HL-60/S4 (cell line): Measurements from ENCODE around the gene BAG1.

ENCODE experiments used
- in situ Hi-C: fragments of 300-500 bp; cut with MboI; formaldehyde crosslinking; loops from 2 replicates; pipeline ENCODE4 v1.14.3; 2022; ENCODE audit warnings: low sequenced_read_pairs

Gene BAG1

GRCh38 chr9:33277484-33277883, 13.0 kb upstream of the BAG1 start:
- in situ Hi-C loops, result no loop called here

GRCh38 chr9:33273972-33274328, 9.4 kb upstream of the BAG1 start:
- in situ Hi-C loops, result loop anchor here (25.0 kb wide), 1 partner anchor 88 kb away; no protein-coding TSS in a partner anchor

GRCh38 chr9:33273266-33273971, 8.9 kb upstream of the BAG1 start:
- in situ Hi-C loops, result loop anchor here (25.0 kb wide), 1 partner anchor 89 kb away; no protein-coding TSS in a partner anchor

DNA sequence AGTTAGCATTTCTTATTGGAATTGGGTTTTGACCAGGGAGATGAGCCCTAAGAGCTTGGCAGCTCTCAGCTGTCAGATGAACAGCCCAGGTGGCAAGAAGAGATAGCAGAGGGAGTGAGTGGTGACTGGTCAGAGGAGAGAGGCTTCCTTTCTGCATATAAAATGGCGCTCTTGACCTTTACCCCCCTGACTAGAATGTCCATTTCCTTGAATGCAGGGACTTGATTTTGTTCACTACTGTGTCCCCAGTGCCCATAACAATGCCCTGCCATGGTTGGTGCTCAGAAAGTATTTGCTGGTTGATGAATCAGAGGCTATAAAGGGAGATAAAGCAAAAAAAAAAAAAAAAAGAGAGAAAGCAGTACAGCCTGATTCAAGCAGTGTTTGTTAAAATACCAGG, 7.6 kb upstream of the BAG1 start:
- in situ Hi-C loops, result loop anchor here (25.0 kb wide), 1 partner anchor 90 kb away; no protein-coding TSS in a partner anchor

DNA sequence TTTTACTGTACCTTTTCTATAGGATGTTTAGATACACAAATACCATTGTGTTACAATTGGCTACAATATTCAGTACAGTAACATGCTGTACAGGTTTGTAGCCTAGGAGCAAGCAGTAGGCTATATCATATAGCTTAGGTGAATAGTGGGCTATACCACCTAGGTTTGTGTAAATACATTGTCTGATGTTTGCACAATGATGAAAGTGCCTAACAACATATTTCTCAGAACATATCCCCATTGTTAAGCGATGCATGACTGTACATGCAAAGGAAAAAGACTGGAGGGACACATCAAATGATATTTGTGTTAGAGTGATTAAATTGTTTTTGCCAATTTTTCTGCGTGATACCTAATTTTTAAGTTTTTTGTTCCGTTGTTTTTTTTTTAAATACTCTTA, 5.6 kb upstream of the BAG1 start:
- in situ Hi-C loops, result loop anchor here (25.0 kb wide), 1 partner anchor 92 kb away; no protein-coding TSS in a partner anchor

GRCh38 chr9:33267151-33267767, 2.8 kb upstream of the BAG1 start:
- in situ Hi-C loops, result loop anchor here (25.0 kb wide), 1 partner anchor 95 kb away; no protein-coding TSS in a partner anchor

DNA sequence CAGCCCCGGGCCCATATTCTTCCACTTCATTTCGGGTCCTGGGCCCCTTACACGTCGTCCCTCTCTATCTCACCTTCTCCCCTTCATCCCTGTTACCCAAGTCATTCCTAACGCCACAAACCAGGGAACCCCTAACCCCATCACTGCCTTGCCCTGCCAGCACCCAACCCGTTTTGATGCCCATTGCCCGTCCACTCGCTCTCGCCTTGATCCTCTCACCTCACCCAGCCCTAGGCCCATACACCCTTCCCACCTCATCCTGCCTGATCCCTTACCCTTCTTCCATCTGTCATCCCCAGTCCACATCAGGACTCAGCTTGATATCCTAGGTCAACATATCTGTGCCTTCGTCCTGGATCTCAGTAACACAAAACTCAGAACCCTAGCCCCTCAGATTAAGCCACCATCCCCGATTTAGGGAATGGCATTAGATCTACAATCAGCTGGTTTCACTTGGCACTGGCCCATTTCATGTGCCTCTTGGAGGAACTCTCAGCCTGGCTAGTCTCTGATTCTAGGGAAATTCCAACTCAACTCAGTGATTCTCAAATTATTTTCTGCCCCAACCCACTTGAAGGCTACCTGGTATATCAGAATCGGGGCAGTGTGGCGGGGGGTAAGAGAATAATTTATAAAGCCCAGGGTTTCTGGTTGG, 830 bp upstream of the BAG1 start:
- in situ Hi-C loops, result loop anchor here (25.0 kb wide), 1 partner anchor 97 kb away; no protein-coding TSS in a partner anchor

DNA sequence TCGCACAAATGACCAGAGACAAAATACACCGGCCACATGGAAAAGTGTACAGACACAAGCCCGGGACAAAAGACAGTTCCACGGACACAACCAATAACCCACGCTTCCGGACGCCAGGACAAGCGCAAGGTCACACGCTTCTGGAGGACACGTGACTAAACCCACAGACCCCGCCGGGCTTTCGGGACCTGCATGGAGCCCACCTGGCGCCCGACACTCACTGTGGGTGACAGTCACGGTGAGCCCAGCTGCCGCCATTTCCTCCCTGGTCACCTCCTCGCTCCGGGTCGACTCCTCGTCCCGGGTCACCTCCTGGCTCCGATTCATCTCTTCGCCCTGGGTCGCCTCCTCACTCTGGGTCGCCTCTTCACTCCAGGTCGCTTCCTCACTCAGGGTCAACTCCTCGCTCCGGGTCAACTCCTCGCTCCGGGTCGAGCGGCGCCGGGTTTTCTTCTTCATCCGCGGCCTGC, 470 bp downstream of the BAG1 start:
- in situ Hi-C loops, result loop anchor here (25.0 kb wide), 1 partner anchor 98 kb away; no protein-coding TSS in a partner anchor

- in situ Hi-C loops, result loop anchor here (25.0 kb wide), 1 partner anchor 99 kb away; no protein-coding TSS in a partner anchor
These were observed 1.1 kb downstream of the BAG1 start for GRCh38 chr9:33263131-33264002.

GRCh38 chr9:33260372-33260771, 4.1 kb downstream of the BAG1 start:
- in situ Hi-C loops, result loop anchor here (25.0 kb wide), 1 partner anchor 102 kb away; no protein-coding TSS in a partner anchor

- in situ Hi-C loops, result loop anchor here (25.0 kb wide), 1 partner anchor 105 kb away; no protein-coding TSS in a partner anchor
These were observed 7.2 kb downstream of the BAG1 start for GRCh38 chr9:33257276-33257675.

GRCh38 chr9:33256236-33256635, 8.3 kb downstream of the BAG1 start:
- in situ Hi-C loops, result loop anchor here (25.0 kb wide), 1 partner anchor 106 kb away; no protein-coding TSS in a partner anchor

GRCh38 chr9:33255471-33255870, 9.0 kb downstream of the BAG1 start:
- in situ Hi-C loops, result loop anchor here (25.0 kb wide), 1 partner anchor 107 kb away; no protein-coding TSS in a partner anchor

GRCh38 chr9:33255014-33255413, 9.5 kb downstream of the BAG1 start:
- in situ Hi-C loops, result loop anchor here (25.0 kb wide), 1 partner anchor 107 kb away; no protein-coding TSS in a partner anchor

GRCh38 chr9:33254211-33254610, 10.3 kb downstream of the BAG1 start:
- in situ Hi-C loops, result loop anchor here (25.0 kb wide), 1 partner anchor 108 kb away; no protein-coding TSS in a partner anchor

- in situ Hi-C loops, result loop anchor here (25.0 kb wide), 1 partner anchor 112 kb away; no protein-coding TSS in a partner anchor
These were observed 14.0 kb downstream of the BAG1 start for GRCh38 chr9:33250458-33250995.

- in situ Hi-C loops, result loop anchor here (25.0 kb wide), 2 partner anchors 112 to 688 kb away; partner anchors contain the start of genes NDUFB6, SMIM27 and TOPORS
These were observed 14.5 kb downstream of the BAG1 start for GRCh38 chr9:33249983-33250382.

DNA sequence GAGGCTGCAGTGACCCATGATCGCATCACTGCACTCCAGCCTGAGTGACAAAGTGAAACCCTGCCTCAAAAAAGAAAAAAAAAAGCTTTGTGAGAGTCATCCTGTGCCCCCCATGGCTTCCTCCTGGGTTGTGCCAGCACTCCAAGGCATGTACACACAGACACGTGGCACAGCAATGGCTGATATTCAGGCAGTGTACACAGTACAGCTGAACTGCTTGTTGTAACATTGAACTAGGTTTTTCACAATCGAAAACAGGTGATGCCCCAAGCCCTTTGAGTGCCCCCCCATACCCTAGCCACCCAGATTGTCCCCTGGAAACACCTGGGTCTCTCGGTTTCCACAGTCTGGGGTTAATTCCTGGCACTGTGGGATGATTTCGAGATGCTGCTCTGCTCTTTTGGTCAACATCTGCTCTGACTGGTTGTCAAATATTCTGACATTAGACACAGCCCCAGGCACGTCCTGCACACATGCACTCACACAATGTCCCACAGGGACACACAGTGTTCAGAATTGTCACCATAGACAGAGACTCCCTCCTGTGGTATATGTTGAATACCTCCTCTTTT, 15.3 kb downstream of the BAG1 start:
- in situ Hi-C loops, result loop anchor here (25.0 kb wide), 1 partner anchor 687 kb away; the partner anchor contains the start of genes NDUFB6, SMIM27 and TOPORS

- in situ Hi-C loops, result loop anchor here (25.0 kb wide), 1 partner anchor 686 kb away; the partner anchor contains the start of genes NDUFB6, SMIM27 and TOPORS
These were observed 15.9 kb downstream of the BAG1 start for GRCh38 chr9:33248606-33249005.
